IMR-90 (cell line): ENCODE measurements around the gene PTGER2. TPM values are rescaled to one million over a fixed set of nuclear protein-coding genes. Genes with fewer than 3 reads are reported as not detected.

Source experiments
- ATAC-seq: fragments of 200-7000 bp; cut with Tn5 transposase; 2 replicates; pipeline ENCODE4 v1.9.1; 2020; ENCODE audit warnings: low read depth, mild to moderate bottlenecking, moderate library complexity
- BruUV-seq: library from RNA; stranded (reverse); fragments of 400-500 nt; replicated peaks from 2 replicates; lab custom pipeline; 2021; lab: Mats Ljungman, UMichigan
- CTCF ChIA-PET: fragments of 300-600 bp; formaldehyde crosslinking; extraction: SDS; loops from one replicate; lab custom pipeline; 2021; ENCODE audit warnings: antibody characterized with exemption; lab: Yijun Ruan, JAX
- POLR2A ChIA-PET: fragments of 300-600 bp; sonication (Branson Sonifier 250); formaldehyde crosslinking; loops from one replicate; lab custom pipeline; 2022; ENCODE audit warnings: antibody characterized with exemption; ENCODE audit not compliant: unreplicated experiment; lab: Charles Lee
- DNase-seq: peaks from one replicate; pipeline ENCODE4 v3.0.0; 2013
- H2AFZ ChIP-seq: replicated peaks from 2 replicates; pipeline ENCODE3; 2013; ENCODE audit warnings: low read length, mild to moderate bottlenecking; ENCODE audit not compliant: poor library complexity
- H2AK5ac ChIP-seq: 2 replicates; pipeline ENCODE4 v1.6.1; 2013; ENCODE audit warnings: low read depth, low read length, inconsistent platforms
- H2AK9ac ChIP-seq: replicated peaks from 2 replicates; pipeline ENCODE3; 2013; ENCODE audit warnings: mild to moderate bottlenecking, low read depth, low read length, moderate library complexity; ENCODE audit not compliant: poor library complexity
- H2BK120ac ChIP-seq: 2 replicates; pipeline ENCODE4 v1.6.1; 2013; ENCODE audit warnings: low read depth, low read length, inconsistent platforms
- H2BK15ac ChIP-seq: 3 replicates; pipeline ENCODE4 v1.6.1; 2013; ENCODE audit warnings: low read depth, low read length, inconsistent platforms
- H2BK20ac ChIP-seq: 2 replicates; pipeline ENCODE4 v1.6.1; 2013; ENCODE audit warnings: low read depth, mild to moderate bottlenecking, inconsistent platforms, low read length, moderate library complexity
- H2BK5ac ChIP-seq: 2 replicates; pipeline ENCODE4 v1.6.1; 2013; ENCODE audit warnings: mild to moderate bottlenecking, low read depth, low read length, inconsistent platforms; ENCODE audit not compliant: poor library complexity, severe bottlenecking
- H3K14ac ChIP-seq: replicated peaks from 2 replicates; pipeline ENCODE4 v1.6.1; 2013; ENCODE audit warnings: low read depth, low read length, inconsistent platforms
- H3K18ac ChIP-seq: 2 replicates; pipeline ENCODE4 v1.6.1; 2013; ENCODE audit warnings: low read depth, low read length, control low read depth
- H3K23ac ChIP-seq: 2 replicates; pipeline ENCODE4 v1.6.1; 2013; ENCODE audit warnings: low read depth, low read length, inconsistent platforms
- H3K27ac ChIP-seq: 2 replicates; pipeline ENCODE4 v1.5.1; 2013; ENCODE audit warnings: mild to moderate bottlenecking, control low read depth, low read length; ENCODE audit not compliant: insufficient read depth
- H3K27me3 ChIP-seq: 2 replicates; pipeline ENCODE4 v1.6.1; 2013; ENCODE audit warnings: low read length; ENCODE audit not compliant: control insufficient read depth, insufficient read depth
- H3K36me3 ChIP-seq: 2 replicates; pipeline ENCODE4 v1.6.1; 2013; ENCODE audit warnings: low read length, mixed read lengths; ENCODE audit not compliant: control insufficient read depth, insufficient read depth
- H3K4ac ChIP-seq: 2 replicates; pipeline ENCODE4 v1.6.1; 2013; ENCODE audit warnings: low read depth, low read length, inconsistent platforms
- H3K4me1 ChIP-seq: 2 replicates; pipeline ENCODE4 v1.6.1; 2013; ENCODE audit warnings: low read length, mixed read lengths; ENCODE audit not compliant: control insufficient read depth, insufficient read depth
- H3K4me2 ChIP-seq: 2 replicates; pipeline ENCODE4 v1.6.1; 2013; ENCODE audit warnings: low read depth, mild to moderate bottlenecking, control low read depth, low read length, moderate library complexity
- H3K4me3 ChIP-seq: 2 replicates; pipeline ENCODE4 v1.5.1; 2013; ENCODE audit warnings: low read depth, mild to moderate bottlenecking, control low read depth, low read length, moderate library complexity; ENCODE audit not compliant: insufficient read depth
- H3K56ac ChIP-seq: 2 replicates; pipeline ENCODE4 v1.6.1; 2013; ENCODE audit warnings: low read length, inconsistent platforms; ENCODE audit not compliant: insufficient read depth; ENCODE audit errors: extremely low read depth
- H3K79me1 ChIP-seq, 2 experiments: 2 replicates each; pipeline ENCODE4 v1.6.1; 2013; ENCODE audit warnings: low read length in 2 of 2, inconsistent platforms in 1 of 2, low read depth in 1 of 2
- H3K9ac ChIP-seq: 2 replicates; pipeline ENCODE4 v1.6.1; 2013; ENCODE audit warnings: low read depth, low read length, control low read depth
- H3K9me1 ChIP-seq: 2 replicates; pipeline ENCODE4 v1.6.1; 2013; ENCODE audit warnings: low read length, inconsistent platforms; ENCODE audit not compliant: insufficient read depth
- H3K9me3 ChIP-seq: 2 replicates; pipeline ENCODE4 v1.6.1; 2013; ENCODE audit warnings: low read length; ENCODE audit not compliant: control insufficient read depth, insufficient read depth
- H4K20me1 ChIP-seq: 2 replicates; pipeline ENCODE4 v1.6.1; 2013; ENCODE audit warnings: low read length, inconsistent platforms; ENCODE audit not compliant: insufficient read depth
- H4K5ac ChIP-seq: 2 replicates; pipeline ENCODE4 v1.6.1; 2013; ENCODE audit warnings: mild to moderate bottlenecking, low read depth, low read length, control low read depth
- H4K8ac ChIP-seq, 2 experiments: 2 replicates each; pipeline ENCODE4 v1.6.1; 2013; ENCODE audit warnings: low read depth in 2 of 2, low read length in 2 of 2, control low read depth in 1 of 2, inconsistent platforms in 1 of 2
- H4K91ac ChIP-seq: 2 replicates; pipeline ENCODE4 v1.6.1; 2013; ENCODE audit warnings: low read depth, low read length, inconsistent platforms; ENCODE audit not compliant: insufficient read depth
- BHLHE40 ChIP-seq: fragments of 150-350 bp; IDR thresholded peaks from 2 replicates; pipeline ENCODE4 v1.6.1; 2016; ENCODE audit warnings: mild to moderate bottlenecking, low read depth, low read length
- CEBPB ChIP-seq: IDR thresholded peaks from 2 replicates; pipeline ENCODE4 v1.6.1; 2012; ENCODE audit warnings: low read depth, low read length, improper control_type of control experiment
- CHD1 ChIP-seq: IDR thresholded peaks from 2 replicates; pipeline ENCODE4 v1.6.1; 2012; ENCODE audit warnings: low read depth, low read length, improper control_type of control experiment
- ELK1 ChIP-seq: fragments of 150-350 bp; IDR thresholded peaks from 2 replicates; pipeline ENCODE4 v1.6.1; 2016; ENCODE audit warnings: low read depth, mild to moderate bottlenecking, low read length, moderate library complexity, borderline replicate concordance
- FOS ChIP-seq: fragments of 150-350 bp; IDR thresholded peaks from 2 replicates; pipeline ENCODE4 v1.6.1; 2016; ENCODE audit warnings: low read depth, low read length
- MAFK ChIP-seq: IDR thresholded peaks from 2 replicates; pipeline ENCODE4 v1.6.1; 2012; ENCODE audit warnings: low read depth, low read length, improper control_type of control experiment
- MAZ ChIP-seq: IDR thresholded peaks from 2 replicates; pipeline ENCODE4 v1.6.1; 2012; ENCODE audit warnings: low read depth, mild to moderate bottlenecking, low read length, improper control_type of control experiment, moderate library complexity, borderline replicate concordance
- MXI1 ChIP-seq: IDR thresholded peaks from 2 replicates; pipeline ENCODE4 v1.6.1; 2012; ENCODE audit warnings: low read depth, mild to moderate bottlenecking, low read length, moderate library complexity, borderline replicate concordance
- NFE2L2 ChIP-seq: fragments of 150-350 bp; IDR thresholded peaks from 2 replicates; pipeline ENCODE4 v1.6.1; 2016; ENCODE audit warnings: low read depth, mild to moderate bottlenecking, low read length
- POLR2A ChIP-seq: IDR thresholded peaks from 2 replicates; pipeline ENCODE4 v1.6.1; 2012; ENCODE audit warnings: mild to moderate bottlenecking, low read depth, low read length
- RAD21 ChIP-seq: IDR thresholded peaks from 2 replicates; pipeline ENCODE4 v1.6.1; 2012; ENCODE audit warnings: low read length, improper control_type of control experiment
- RCOR1 ChIP-seq: IDR thresholded peaks from 2 replicates; pipeline ENCODE4 v1.6.1; 2012; ENCODE audit warnings: mild to moderate bottlenecking, low read length, improper control_type of control experiment; ENCODE audit not compliant: insufficient replicate concordance
- RFX5 ChIP-seq: IDR thresholded peaks from 2 replicates; pipeline ENCODE4 v1.8.0; 2012; ENCODE audit warnings: low read depth, mild to moderate bottlenecking, low read length, moderate library complexity
- SMC3 ChIP-seq: fragments of 150-350 bp; IDR thresholded peaks from 2 replicates; pipeline ENCODE4 v1.6.1; 2016; ENCODE audit warnings: low read depth, mild to moderate bottlenecking, antibody characterized with exemption, low read length, moderate library complexity
- USF2 ChIP-seq: fragments of 150-350 bp; IDR thresholded peaks from 2 replicates; pipeline ENCODE4 v1.6.1; 2017; ENCODE audit warnings: mild to moderate bottlenecking, antibody characterized with exemption, low read length, low read depth
- WGBS, 2 experiments: methylation state at CpG; one replicate each; pipeline versions ENCODE4 v1.1.5 to v1.1.7; 2013; ENCODE audit warnings: missing lambda C conversion rate in 2 of 2; ENCODE audit not compliant: insufficient read length in 1 of 2; ENCODE audit errors: extremely low coverage in 2 of 2; 5-methylcytosine and 5-hydroxymethylcytosine counted together
- dilution Hi-C: fragments of 300-500 bp; cut with HindIII; formaldehyde crosslinking; loops from one replicate; pipeline ENCODE4 v1.14.3; 2018; ENCODE audit warnings: low sequenced_read_pairs; ENCODE audit not compliant: unreplicated experiment
- in situ Hi-C: fragments of 300-500 bp; cut with MboI; formaldehyde crosslinking; loops from 3 replicates; pipeline ENCODE4 v1.14.3; 2019; ENCODE audit warnings: low sequenced_read_pairs, inconsistent platforms, mixed read lengths
- intact Hi-C: fragments of 100-400 bp; cut with micrococcal nuclease; formaldehyde crosslinking; loops from 2 replicates; pipeline ENCODE4 v1.10.0; 2022
- polyA plus RNA-seq, 3 experiments: library from polyadenylated mRNA; depleted of rRNA; stranded (reverse); fragments of >200 nt; gene quantifications; 2 replicates each; pipeline ENCODE4 v1.2.3, GENCODE V29; 2012; ENCODE audit warnings: low replicate concordance in 1 of 3
- total RNA-seq: library from RNA; depleted of rRNA; stranded (reverse); fragments of >200 nt; gene quantifications from 2 replicates; pipeline ENCODE4 v1.2.3, GENCODE V29; 2012
- TF ChIP-seq, protein P1 (sequence below): conservative IDR thresholded peaks from 2 replicates; pipeline ENCODE4 v1.5.1; 2012; ENCODE audit warnings: mild to moderate bottlenecking, low read depth, low read length, improper control_type of control experiment

The PTGER2 gene
- total and polyA plus RNA-seq, 2 of the 4 experiments (the other 2 are of a cell fraction): 24.7 to 58.5 TPM

GRCh38 chr14:52352061-52352491, 38.0 kb downstream of the PTGER2 start:
- Histone ChIP-seq H2BK15ac (peak overlapping the region; percentile 96; the same call in 2 of the 3 replicates), H3K9ac (no peak overlapping the region; the same call in 1 of the 2 replicates), H4K91ac (peak overlapping the region; percentile 75), H3K79me1 (peaks cover 0 to 7% of the 10 kb centered on the region in 2 experiments; a peak in 1 of 4 replicates), H2AFZ (no peak overlapping the region), H3K4ac (peak overlapping the region; percentile 68; the same call in 1 of the 2 replicates), H4K5ac (peak overlapping the region; percentile 85), H3K56ac (peak overlapping the region; percentile 48; the same call in 1 of the 2 replicates), H3K23ac (peak overlapping the region; percentile 31; the same call in 1 of the 2 replicates), H3K27ac (peak overlapping the region; percentile 72; the same call in 1 of the 2 replicates), H3K9me3 (peaks cover 4% of the 10 kb centered on the region; the same call in 1 of the 2 replicates), H3K36me3 (no peaks in the 10 kb centered on the region), H2BK120ac (peak overlapping the region; percentile 98), H3K4me1 (peaks cover 28% of the 10 kb centered on the region), H4K8ac (peak overlapping the region; percentile 56 to 94; a peak in 2 of 4 replicates), H3K27me3 (no peaks in the 10 kb centered on the region), H4K20me1 (no peaks in the 10 kb centered on the region), H2BK5ac (peak overlapping the region; percentile 92), H2AK5ac (no peak overlapping the region), H3K4me3 (no peak overlapping the region), H3K14ac (no peak overlapping the region; the same call in 1 of the 2 replicates), H3K9me1 (peaks cover 24% of the 10 kb centered on the region), H3K18ac (peak overlapping the region; percentile 90), H2AK9ac (no peak overlapping the region), H2BK20ac (peak overlapping the region; percentile 90), H3K4me2 (no peak overlapping the region)
- WGBS, 2 experiments: 33% methylated on average over 1 of the region's 3 CpGs; no CpG with 5 or more reads in 1 of the 2 experiments
- TF ChIP-seq SMC3: no peak
- TF ChIP-seq MAFK: no peak
- no peak for TF ChIP-seq POLR2A
- TF ChIP-seq FOS: no peak
- TF ChIP-seq ELK1: no peak
- TF ChIP-seq NFE2L2: no peak
- TF ChIP-seq MAZ: no peak
- TF ChIP-seq RAD21: no peak
- no peak for TF ChIP-seq MXI1
- TF ChIP-seq RFX5: no peak
- no peak for TF ChIP-seq CEBPB
- TF ChIP-seq USF2: no peak
- TF ChIP-seq, protein P1, sequence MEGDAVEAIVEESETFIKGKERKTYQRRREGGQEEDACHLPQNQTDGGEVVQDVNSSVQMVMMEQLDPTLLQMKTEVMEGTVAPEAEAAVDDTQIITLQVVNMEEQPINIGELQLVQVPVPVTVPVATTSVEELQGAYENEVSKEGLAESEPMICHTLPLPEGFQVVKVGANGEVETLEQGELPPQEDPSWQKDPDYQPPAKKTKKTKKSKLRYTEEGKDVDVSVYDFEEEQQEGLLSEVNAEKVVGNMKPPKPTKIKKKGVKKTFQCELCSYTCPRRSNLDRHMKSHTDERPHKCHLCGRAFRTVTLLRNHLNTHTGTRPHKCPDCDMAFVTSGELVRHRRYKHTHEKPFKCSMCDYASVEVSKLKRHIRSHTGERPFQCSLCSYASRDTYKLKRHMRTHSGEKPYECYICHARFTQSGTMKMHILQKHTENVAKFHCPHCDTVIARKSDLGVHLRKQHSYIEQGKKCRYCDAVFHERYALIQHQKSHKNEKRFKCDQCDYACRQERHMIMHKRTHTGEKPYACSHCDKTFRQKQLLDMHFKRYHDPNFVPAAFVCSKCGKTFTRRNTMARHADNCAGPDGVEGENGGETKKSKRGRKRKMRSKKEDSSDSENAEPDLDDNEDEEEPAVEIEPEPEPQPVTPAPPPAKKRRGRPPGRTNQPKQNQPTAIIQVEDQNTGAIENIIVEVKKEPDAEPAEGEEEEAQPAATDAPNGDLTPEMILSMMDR: no peak
- TF ChIP-seq RCOR1: no peak
- no peak for TF ChIP-seq BHLHE40
- no peak for TF ChIP-seq CHD1
- ATAC-seq (no peak), DNase-seq (no peak)
- in situ Hi-C loops (no loop called here), intact Hi-C loops (no loop called here), dilution Hi-C loops (no loop called here)
- BruUV-seq: no TSS peak
- ChIA-PET CTCF (no interaction called here), POLR2A (no interaction called here)
